Kidney epithelial cell (primary cell): ENCODE results near the gene TADA1. TPM values are rescaled to one million over a fixed set of nuclear protein-coding genes. Genes with fewer than 3 reads are reported as not detected.

Experiments
- DNase-seq: peaks from one replicate; pipeline ENCODE4 v3.0.0-alpha.2; 2010; ENCODE audit warnings: low read depth
- H3K27me3 ChIP-seq: 2 replicates; pipeline ENCODE4 v1.6.0; 2011; ENCODE audit warnings: low read length; ENCODE audit not compliant: control insufficient read depth, insufficient read depth
- H3K36me3 ChIP-seq: 2 replicates; pipeline ENCODE4 v1.5.1; 2011; ENCODE audit warnings: low read length; ENCODE audit not compliant: control insufficient read depth, insufficient read depth
- H3K4me3 ChIP-seq: 2 replicates; pipeline ENCODE4 v1.5.1; 2011; ENCODE audit warnings: low read depth, mild to moderate bottlenecking, control low read depth, low read length
- CTCF ChIP-seq: IDR thresholded peaks from 2 replicates; pipeline ENCODE4 v1.5.1; 2011; ENCODE audit warnings: mild to moderate bottlenecking, moderate library complexity, low read length, control low read depth, inconsistent platforms; ENCODE audit not compliant: insufficient read depth, poor library complexity, severe bottlenecking
- total RNA-seq: library from RNA; depleted of rRNA; stranded (reverse); fragments of >200 nt; gene quantifications from 2 replicates; pipeline ENCODE4 v1.2.3, GENCODE V29; 2015

Gene TADA1
- total RNA-seq, 1 donor from 2014 or later, result 14.0 TPM

- no peak for TF ChIP-seq CTCF
- no peak overlapping the region for H3K4me3 ChIP-seq
- H3K36me3 ChIP-seq, result peaks cover 4% of the 10 kb centered on the region
Measured at GRCh38 chr1:166849135-166849534, 26.9 kb downstream of the TADA1 start.

DNA sequence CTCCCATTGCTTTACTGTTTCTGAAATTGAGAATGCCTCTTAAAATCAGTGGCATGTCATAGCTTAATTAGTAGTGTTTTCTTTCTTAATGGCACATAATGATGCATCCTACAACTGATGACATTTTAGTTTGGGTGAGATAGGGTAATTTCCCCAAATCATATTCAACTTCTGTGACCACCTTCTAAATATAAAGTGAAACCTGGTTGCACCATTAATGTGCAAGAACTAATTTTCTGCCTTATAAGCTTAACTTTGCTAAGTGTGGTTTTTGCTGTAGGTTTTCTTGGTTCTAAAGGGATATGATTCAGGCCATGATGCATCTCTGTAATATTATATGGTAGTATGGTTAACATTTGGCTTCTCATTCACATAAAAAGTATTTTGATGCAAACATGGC, 27.9 kb downstream of the TADA1 start:
- Histone ChIP-seq H3K36me3 (peaks cover 2% of the 10 kb centered on the region), H3K27me3 (no peaks in the 10 kb centered on the region), H3K4me3 (no peak overlapping the region)
- no peak for DNase-seq
- TF ChIP-seq CTCF, result no peak

More at GRCh38 chr1:166849135-166849534, 26.9 kb downstream of the TADA1 start:
- no peaks in the 10 kb centered on the region for H3K27me3 ChIP-seq
- DNase-seq, result no peak

DNA sequence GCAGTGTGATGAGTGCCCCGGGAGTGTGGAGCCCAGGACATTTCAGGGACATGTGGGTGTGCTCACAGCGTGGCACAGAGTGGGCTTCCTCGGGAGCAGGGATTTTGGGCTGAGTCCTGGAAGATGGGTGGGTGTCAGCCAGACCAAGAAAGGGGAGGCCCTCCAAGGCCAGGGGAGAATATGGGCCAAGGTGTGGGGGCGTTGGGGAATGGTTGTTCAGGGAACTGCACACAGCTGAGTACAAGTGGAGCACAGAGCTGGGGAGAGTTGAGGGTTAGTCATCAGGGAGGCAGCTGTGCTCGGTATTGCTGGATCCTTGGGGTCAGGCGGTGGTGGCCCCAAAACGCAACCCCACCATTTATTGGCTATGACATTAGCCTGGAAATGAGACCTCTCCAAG, 31.3 kb downstream of the TADA1 start:
- no peak overlapping the region for H3K4me3 ChIP-seq
- TF ChIP-seq CTCF, result no peak
- DNase-seq, result no peak
- H3K27me3 ChIP-seq, result no peaks in the 10 kb centered on the region
- H3K36me3 ChIP-seq, result peaks cover 2% of the 10 kb centered on the region

DNA sequence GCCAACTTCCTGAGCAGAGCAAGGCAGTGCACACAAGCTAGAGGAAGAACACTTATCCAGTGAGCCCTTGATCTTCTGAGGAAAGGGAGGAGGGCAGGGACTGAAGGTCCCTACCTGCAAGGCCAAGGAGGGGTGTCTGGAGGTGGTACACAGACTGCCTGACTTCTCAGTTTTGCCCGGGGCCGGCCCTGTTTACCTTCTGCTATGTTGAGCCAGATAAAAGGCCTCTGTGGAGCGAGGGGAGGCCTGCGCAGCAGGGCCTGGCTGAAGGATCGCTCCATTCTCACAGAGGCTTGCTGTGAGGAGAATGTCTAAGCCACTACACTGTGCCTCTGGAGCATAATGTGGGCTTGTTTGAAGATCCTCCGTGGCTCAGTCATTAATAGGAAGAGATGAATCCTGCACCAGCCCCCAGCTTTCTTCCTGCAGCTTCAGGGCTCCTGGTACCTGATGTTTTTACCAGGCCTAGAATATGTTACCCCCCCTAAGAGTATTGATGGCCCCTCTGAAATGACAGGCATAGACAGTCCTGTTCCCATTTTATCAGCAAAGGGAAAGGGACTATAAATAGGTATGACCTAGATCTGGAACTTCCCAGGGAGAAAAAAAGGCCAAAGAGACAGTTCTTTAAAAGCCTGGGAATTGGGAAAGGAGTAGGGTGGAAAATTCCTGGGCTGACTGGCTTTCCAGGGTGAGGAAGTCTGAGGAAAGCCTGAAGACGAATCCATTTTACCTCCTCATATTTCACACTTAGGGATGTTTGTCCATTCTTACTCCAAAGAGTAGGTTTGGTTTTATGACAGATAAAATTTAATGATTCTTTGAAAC, 32.1 kb downstream of the TADA1 start:
- DNase-seq, result no peak
- H3K4me3 ChIP-seq, result no peak overlapping the region
- TF ChIP-seq CTCF, result no peak
- H3K36me3 ChIP-seq, result peaks cover 2% of the 10 kb centered on the region
- no peaks in the 10 kb centered on the region for H3K27me3 ChIP-seq

DNA sequence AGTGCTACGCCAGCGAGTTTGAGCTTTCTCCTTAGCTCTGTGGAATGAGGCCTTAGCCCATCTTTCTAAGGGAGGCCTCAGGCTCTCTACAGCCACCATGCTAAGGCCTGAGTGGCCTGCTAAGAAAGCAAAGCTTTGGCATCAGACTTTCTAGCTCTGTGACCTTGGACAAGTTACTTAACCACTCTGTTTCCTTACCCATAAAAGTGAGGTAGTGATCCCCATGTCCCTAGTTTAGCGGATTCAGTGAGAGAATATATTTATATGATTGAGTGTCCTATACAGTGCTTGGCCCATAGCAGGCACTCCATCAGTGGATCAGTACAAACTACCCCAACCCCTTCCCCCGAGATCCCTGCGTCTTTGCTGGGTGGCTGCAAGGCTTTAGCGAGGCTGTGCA, 32.7 kb downstream of the TADA1 start:
- H3K36me3 ChIP-seq, result peaks cover 1% of the 10 kb centered on the region
- no peak for DNase-seq
- no peak overlapping the region for H3K4me3 ChIP-seq
- no peaks in the 10 kb centered on the region for H3K27me3 ChIP-seq
- no peak for TF ChIP-seq CTCF
